ENCODE data around the gene BARX1. TPM values are rescaled to one million over a fixed set of nuclear protein-coding genes. Genes with fewer than 3 reads are reported as not detected.

Gene BARX1
- total and polyA plus RNA-seq, 10 of the 15 experiments (the other 5 are each of a cell fraction or from before 2014, with no cell fraction given) = not detected

DNA sequence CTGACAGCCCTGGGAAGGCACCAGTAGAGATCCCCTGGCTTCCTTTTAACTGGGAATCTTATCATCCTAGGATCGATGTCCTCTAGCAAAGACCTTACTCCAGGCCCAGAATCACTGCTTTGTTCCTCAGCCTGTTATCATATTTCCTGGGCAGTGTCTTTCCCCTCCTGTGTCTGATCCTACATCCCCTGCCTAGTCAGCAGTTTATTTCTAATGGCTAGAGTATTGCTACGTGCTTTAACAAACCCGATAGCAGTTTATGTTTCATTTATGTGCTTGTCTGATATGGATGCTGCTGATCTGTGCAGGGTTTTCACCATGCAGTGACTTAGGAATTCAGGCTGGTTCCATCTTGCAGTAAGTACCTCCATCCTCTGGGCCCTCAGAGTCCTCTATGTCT is 20.9 kb upstream of the BARX1 start (continued):
- TF ChIP-seq, protein P1, sequence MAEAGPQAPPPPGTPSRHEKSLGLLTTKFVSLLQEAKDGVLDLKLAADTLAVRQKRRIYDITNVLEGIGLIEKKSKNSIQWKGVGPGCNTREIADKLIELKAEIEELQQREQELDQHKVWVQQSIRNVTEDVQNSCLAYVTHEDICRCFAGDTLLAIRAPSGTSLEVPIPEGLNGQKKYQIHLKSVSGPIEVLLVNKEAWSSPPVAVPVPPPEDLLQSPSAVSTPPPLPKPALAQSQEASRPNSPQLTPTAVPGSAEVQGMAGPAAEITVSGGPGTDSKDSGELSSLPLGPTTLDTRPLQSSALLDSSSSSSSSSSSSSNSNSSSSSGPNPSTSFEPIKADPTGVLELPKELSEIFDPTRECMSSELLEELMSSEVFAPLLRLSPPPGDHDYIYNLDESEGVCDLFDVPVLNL (IDR thresholded peaks at IDR 0.05; ENCODE audit: low read depth, low read length) = no peak

DNA sequence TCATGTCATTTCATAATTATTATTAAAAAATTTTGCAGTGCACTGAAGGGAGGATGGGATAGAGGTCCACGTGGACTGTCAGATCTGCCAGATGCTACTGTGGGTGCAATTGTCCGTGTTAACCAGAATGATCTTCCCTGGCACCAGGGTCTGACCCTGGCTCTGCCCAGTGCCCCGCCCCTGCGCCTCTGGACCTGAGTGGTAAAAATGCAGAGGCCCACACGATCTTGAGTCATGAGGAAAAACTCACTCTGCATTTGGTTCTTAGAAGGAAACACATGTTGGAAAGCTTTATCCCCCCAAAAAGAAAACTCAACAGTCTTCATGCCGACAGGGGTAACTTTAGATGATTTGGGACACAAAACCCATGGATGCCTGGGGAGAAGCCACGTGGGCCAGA is 20.1 kb upstream of the BARX1 start:
- no peak for DNase-seq (ENCODE audit: low read depth, low spot score)

More for the DNA sequence above, 20.1 kb upstream of the BARX1 start:
- no peak for TF ChIP-seq BACH1 (IDR thresholded peaks at IDR 0.05; ENCODE audit: borderline replicate concordance)
- no peak for TF ChIP-seq TARDBP (IDR thresholded peaks at IDR 0.05; ENCODE audit: borderline replicate concordance)
- TF ChIP-seq SREBF2 (IDR thresholded peaks at IDR 0.05; ENCODE audit: low read length) = no peak
- TF ChIP-seq ZNF622 (IDR thresholded peaks at IDR 0.05) = no peak
- TF ChIP-seq, protein P2, sequence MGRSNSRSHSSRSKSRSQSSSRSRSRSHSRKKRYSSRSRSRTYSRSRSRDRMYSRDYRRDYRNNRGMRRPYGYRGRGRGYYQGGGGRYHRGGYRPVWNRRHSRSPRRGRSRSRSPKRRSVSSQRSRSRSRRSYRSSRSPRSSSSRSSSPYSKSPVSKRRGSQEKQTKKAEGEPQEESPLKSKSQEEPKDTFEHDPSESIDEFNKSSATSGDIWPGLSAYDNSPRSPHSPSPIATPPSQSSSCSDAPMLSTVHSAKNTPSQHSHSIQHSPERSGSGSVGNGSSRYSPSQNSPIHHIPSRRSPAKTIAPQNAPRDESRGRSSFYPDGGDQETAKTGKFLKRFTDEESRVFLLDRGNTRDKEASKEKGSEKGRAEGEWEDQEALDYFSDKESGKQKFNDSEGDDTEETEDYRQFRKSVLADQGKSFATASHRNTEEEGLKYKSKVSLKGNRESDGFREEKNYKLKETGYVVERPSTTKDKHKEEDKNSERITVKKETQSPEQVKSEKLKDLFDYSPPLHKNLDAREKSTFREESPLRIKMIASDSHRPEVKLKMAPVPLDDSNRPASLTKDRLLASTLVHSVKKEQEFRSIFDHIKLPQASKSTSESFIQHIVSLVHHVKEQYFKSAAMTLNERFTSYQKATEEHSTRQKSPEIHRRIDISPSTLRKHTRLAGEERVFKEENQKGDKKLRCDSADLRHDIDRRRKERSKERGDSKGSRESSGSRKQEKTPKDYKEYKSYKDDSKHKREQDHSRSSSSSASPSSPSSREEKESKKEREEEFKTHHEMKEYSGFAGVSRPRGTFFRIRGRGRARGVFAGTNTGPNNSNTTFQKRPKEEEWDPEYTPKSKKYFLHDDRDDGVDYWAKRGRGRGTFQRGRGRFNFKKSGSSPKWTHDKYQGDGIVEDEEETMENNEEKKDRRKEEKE (IDR thresholded peaks at IDR 0.05) = no peak
- TF ChIP-seq TBL1XR1 (IDR thresholded peaks at IDR 0.05; ENCODE audit: low read depth, low read length) = no peak
- TF ChIP-seq, protein P3, sequence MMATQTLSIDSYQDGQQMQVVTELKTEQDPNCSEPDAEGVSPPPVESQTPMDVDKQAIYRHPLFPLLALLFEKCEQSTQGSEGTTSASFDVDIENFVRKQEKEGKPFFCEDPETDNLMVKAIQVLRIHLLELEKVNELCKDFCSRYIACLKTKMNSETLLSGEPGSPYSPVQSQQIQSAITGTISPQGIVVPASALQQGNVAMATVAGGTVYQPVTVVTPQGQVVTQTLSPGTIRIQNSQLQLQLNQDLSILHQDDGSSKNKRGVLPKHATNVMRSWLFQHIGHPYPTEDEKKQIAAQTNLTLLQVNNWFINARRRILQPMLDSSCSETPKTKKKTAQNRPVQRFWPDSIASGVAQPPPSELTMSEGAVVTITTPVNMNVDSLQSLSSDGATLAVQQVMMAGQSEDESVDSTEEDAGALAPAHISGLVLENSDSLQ (IDR thresholded peaks at IDR 0.05) = no peak
- TF ChIP-seq, protein P4, sequence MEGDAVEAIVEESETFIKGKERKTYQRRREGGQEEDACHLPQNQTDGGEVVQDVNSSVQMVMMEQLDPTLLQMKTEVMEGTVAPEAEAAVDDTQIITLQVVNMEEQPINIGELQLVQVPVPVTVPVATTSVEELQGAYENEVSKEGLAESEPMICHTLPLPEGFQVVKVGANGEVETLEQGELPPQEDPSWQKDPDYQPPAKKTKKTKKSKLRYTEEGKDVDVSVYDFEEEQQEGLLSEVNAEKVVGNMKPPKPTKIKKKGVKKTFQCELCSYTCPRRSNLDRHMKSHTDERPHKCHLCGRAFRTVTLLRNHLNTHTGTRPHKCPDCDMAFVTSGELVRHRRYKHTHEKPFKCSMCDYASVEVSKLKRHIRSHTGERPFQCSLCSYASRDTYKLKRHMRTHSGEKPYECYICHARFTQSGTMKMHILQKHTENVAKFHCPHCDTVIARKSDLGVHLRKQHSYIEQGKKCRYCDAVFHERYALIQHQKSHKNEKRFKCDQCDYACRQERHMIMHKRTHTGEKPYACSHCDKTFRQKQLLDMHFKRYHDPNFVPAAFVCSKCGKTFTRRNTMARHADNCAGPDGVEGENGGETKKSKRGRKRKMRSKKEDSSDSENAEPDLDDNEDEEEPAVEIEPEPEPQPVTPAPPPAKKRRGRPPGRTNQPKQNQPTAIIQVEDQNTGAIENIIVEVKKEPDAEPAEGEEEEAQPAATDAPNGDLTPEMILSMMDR (IDR thresholded peaks at IDR 0.05 in 2 of 3, conservative IDR thresholded peaks at IDR 0.05 in 1 of 3; ENCODE audit: control insufficient read depth in 2 of 3, extremely low read depth in 1 of 3, insufficient read depth in 1 of 3, low read depth in 3 of 3, low read length in 3 of 3) = no peak
- TF ChIP-seq FOXM1 (IDR thresholded peaks at IDR 0.05; ENCODE audit: low read depth, low read length) = no peak
- no peak for TF ChIP-seq HCFC1 (IDR thresholded peaks at IDR 0.05; ENCODE audit: low read length)
- no peak for TF ChIP-seq CBX5 (IDR thresholded peaks at IDR 0.05; ENCODE audit: low read depth)
- TF ChIP-seq, protein P5, sequence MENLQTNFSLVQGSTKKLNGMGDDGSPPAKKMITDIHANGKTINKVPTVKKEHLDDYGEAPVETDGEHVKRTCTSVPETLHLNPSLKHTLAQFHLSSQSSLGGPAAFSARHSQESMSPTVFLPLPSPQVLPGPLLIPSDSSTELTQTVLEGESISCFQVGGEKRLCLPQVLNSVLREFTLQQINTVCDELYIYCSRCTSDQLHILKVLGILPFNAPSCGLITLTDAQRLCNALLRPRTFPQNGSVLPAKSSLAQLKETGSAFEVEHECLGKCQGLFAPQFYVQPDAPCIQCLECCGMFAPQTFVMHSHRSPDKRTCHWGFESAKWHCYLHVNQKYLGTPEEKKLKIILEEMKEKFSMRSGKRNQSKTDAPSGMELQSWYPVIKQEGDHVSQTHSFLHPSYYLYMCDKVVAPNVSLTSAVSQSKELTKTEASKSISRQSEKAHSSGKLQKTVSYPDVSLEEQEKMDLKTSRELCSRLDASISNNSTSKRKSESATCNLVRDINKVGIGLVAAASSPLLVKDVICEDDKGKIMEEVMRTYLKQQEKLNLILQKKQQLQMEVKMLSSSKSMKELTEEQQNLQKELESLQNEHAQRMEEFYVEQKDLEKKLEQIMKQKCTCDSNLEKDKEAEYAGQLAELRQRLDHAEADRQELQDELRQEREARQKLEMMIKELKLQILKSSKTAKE (IDR thresholded peaks at IDR 0.05; ENCODE audit: low read depth, poor library complexity, severe bottlenecking) = no peak
- no peak for TF ChIP-seq RBBP5 (conservative IDR thresholded peaks at IDR 0.05)
- no peak overlapping the region for H3K4me3 ChIP-seq
- WGBS (ENCODE audit: insufficient coverage, insufficient replicate concordance, low lambda C conversion rate, missing lambda C conversion rate) = 27% methylated on average over 7 of the region's 7 CpGs
- no peaks in the 10 kb centered on the region for H3K27me3 ChIP-seq (replicated peaks in 1 of 2; ENCODE audit: control insufficient read depth in 2 of 2, insufficient read depth in 2 of 2, low read length in 1 of 2)
- no peak overlapping the region for H3K27ac ChIP-seq (ENCODE audit: control insufficient read depth, insufficient read depth)
- no peaks in the 10 kb centered on the region; the same call in 2 of the 3 replicates for H3K9me3 ChIP-seq (replicated peaks; ENCODE audit: control insufficient read depth, insufficient read depth, low read length)
- POLR2A ChIA-PET = no interaction called here
- H3K4me1 ChIP-seq (ENCODE audit: control insufficient read depth, insufficient read depth, low read length) = no peaks in the 10 kb centered on the region
- no TSS peak for BruUV-seq (replicated peaks)
- intact Hi-C loops (cut with micrococcal nuclease; ENCODE audit: unreplicated experiment) = no loop called here
- in situ Hi-C loops (cut with MboI) = no loop called here
- RAD21 ChIA-PET (ENCODE audit: unreplicated experiment) = no interaction called here
- no peak for ATAC-seq
- CTCF ChIA-PET = no interaction called here
- no peak overlapping the region for H3K9ac ChIP-seq (ENCODE audit: control insufficient read depth, insufficient read depth, low read length)
- H3K36me3 ChIP-seq (ENCODE audit: control insufficient read depth in 2 of 2, insufficient read depth in 2 of 2, low read length in 1 of 2) = no peaks in the 10 kb centered on the region
- no peak overlapping the region for H3K4me2 ChIP-seq (ENCODE audit: control insufficient read depth, insufficient read depth)
- no peaks in the 10 kb centered on the region for H3K79me2 ChIP-seq (ENCODE audit: control insufficient read depth, insufficient read depth, low read length)
- no peak overlapping the region for H2AFZ ChIP-seq (ENCODE audit: control insufficient read depth, low read depth, low read length)
- FAIRE-seq = no peak
- SMC1A ChIA-PET (ENCODE audit: uncharacterized antibody, unreplicated experiment) = no interaction called here
- H4K20me1 ChIP-seq (ENCODE audit: control insufficient read depth, insufficient read depth) = no peaks in the 10 kb centered on the region
